Endodermal cell (in vitro differentiated cells): ENCODE data around the gene PDE6B. TPM values are rescaled to one million over a fixed set of nuclear protein-coding genes. Genes with fewer than 3 reads are reported as not detected.
A peak's percentile ranks its signal among the peaks of the same experiment; 100 is the strongest.

Experiments
- DNase-seq: peaks from one replicate; pipeline ENCODE4 v3.0.0-alpha.2; 2017
- H3K27ac ChIP-seq: 2 replicates; pipeline ENCODE4 v1.5.1; 2013; ENCODE audit warnings: mild to moderate bottlenecking, low read depth, low read length, moderate library complexity
- H3K27me3 ChIP-seq: 2 replicates; pipeline ENCODE4 v1.6.1; 2013; ENCODE audit warnings: mild to moderate bottlenecking, low read length, moderate library complexity; ENCODE audit not compliant: insufficient read depth, control insufficient read depth, poor library complexity, severe bottlenecking
- H3K36me3 ChIP-seq: 2 replicates; pipeline ENCODE4 v1.7.0; 2013; ENCODE audit warnings: mild to moderate bottlenecking, low read length, moderate library complexity; ENCODE audit not compliant: control insufficient read depth, insufficient read depth
- H3K4me1 ChIP-seq: one replicate; pipeline ENCODE4 v1.7.0; 2013; ENCODE audit warnings: low read length; ENCODE audit not compliant: control insufficient read depth, insufficient read depth
- H3K4me3 ChIP-seq: 2 replicates; pipeline ENCODE4 v1.5.1; 2013; ENCODE audit warnings: mild to moderate bottlenecking, low read length, moderate library complexity
- H3K9ac ChIP-seq: 2 replicates; pipeline ENCODE4 v1.6.1; 2013; ENCODE audit warnings: mild to moderate bottlenecking, low read length, moderate library complexity; ENCODE audit not compliant: poor library complexity, severe bottlenecking; ENCODE audit errors: extremely low read depth
- H3K9me3 ChIP-seq: 2 replicates; pipeline ENCODE4 v1.6.1; 2013; ENCODE audit warnings: mild to moderate bottlenecking, low read length, moderate library complexity; ENCODE audit not compliant: control insufficient read depth
- H3K27ac Mint-ChIP-seq: 2 replicates; pipeline ENCODE4 v1.8.0; 2020; ENCODE audit warnings: mixed read lengths
- H3K27me3 Mint-ChIP-seq: 2 replicates; pipeline ENCODE4 v1.8.0; 2021; ENCODE audit warnings: mild to moderate bottlenecking, mixed read lengths; ENCODE audit not compliant: insufficient read depth
- H3K36me3 Mint-ChIP-seq: 2 replicates; pipeline ENCODE4 v1.8.0; 2020; ENCODE audit warnings: low read depth, mixed read lengths
- H3K4me1 Mint-ChIP-seq: 2 replicates; pipeline ENCODE4 v1.8.0; 2020; ENCODE audit warnings: mixed read lengths
- H3K4me3 Mint-ChIP-seq: 2 replicates; pipeline ENCODE4 v1.8.0; 2020; ENCODE audit warnings: mild to moderate bottlenecking, moderate library complexity, mixed read lengths
- H3K9me3 Mint-ChIP-seq: 2 replicates; pipeline ENCODE4 v1.8.0; 2020; ENCODE audit warnings: mild to moderate bottlenecking, mixed read lengths
- WGBS, 2 experiments: methylation state at CpG; one replicate each; pipeline versions ENCODE4 v1.1.5 to v1.1.7; 2013; ENCODE audit warnings: missing lambda C conversion rate in 2 of 2, mixed read lengths in 1 of 2; ENCODE audit not compliant: insufficient coverage in 1 of 2, insufficient read length in 1 of 2; 5-methylcytosine and 5-hydroxymethylcytosine counted together
- total RNA-seq, 2 donors: library from RNA; stranded (reverse); fragmentation: NEBNext Ultra II Directional in 1 of 2; extraction: Animal tissue kit (Norgen Biotek cat#: 25700) in 1 of 2; gene quantifications; 2 replicates in 1 of 2; 3 replicates in 1 of 2; pipeline ENCODE4 v1.2.1, GENCODE V29; 2021
- TF ChIP-seq, protein P1 (sequence below): fragments of 200-600 bp; sonication (generic); conservative IDR thresholded peaks from 2 replicates; pipeline ENCODE4 v1.5.0; 2021; ENCODE audit warnings: antibody characterized with exemption, mild to moderate bottlenecking

Gene PDE6B
- total RNA-seq, 2 donors from 2014 or later = 12.4 to 14.6 TPM

GRCh38 chr4:629636-629914 is 4.2 kb downstream of the PDE6B start:
- Mint-ChIP-seq H3K4me3 (no peak overlapping the region), H3K27ac (no peak overlapping the region), H3K9me3 (peaks cover 17% of the 10 kb centered on the region), H3K4me1 (no peaks in the 10 kb centered on the region), H3K27me3 (no peaks in the 10 kb centered on the region), H3K36me3 (no peaks in the 10 kb centered on the region)
- 90 to 92% methylated on average over 9 of the region's 9 CpGs for WGBS, 2 experiments
- H3K36me3 ChIP-seq = no peaks in the 10 kb centered on the region
- TF ChIP-seq, protein P1, sequence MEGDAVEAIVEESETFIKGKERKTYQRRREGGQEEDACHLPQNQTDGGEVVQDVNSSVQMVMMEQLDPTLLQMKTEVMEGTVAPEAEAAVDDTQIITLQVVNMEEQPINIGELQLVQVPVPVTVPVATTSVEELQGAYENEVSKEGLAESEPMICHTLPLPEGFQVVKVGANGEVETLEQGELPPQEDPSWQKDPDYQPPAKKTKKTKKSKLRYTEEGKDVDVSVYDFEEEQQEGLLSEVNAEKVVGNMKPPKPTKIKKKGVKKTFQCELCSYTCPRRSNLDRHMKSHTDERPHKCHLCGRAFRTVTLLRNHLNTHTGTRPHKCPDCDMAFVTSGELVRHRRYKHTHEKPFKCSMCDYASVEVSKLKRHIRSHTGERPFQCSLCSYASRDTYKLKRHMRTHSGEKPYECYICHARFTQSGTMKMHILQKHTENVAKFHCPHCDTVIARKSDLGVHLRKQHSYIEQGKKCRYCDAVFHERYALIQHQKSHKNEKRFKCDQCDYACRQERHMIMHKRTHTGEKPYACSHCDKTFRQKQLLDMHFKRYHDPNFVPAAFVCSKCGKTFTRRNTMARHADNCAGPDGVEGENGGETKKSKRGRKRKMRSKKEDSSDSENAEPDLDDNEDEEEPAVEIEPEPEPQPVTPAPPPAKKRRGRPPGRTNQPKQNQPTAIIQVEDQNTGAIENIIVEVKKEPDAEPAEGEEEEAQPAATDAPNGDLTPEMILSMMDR = no peak
- peaks cover 3% of the 10 kb centered on the region for H3K4me1 ChIP-seq
- no peak overlapping the region for H3K27ac ChIP-seq
- no peak overlapping the region for H3K9ac ChIP-seq
- H3K4me3 ChIP-seq = no peak overlapping the region
- no peaks in the 10 kb centered on the region for H3K9me3 ChIP-seq
- no peak for DNase-seq
- no peaks in the 10 kb centered on the region for H3K27me3 ChIP-seq

- Histone ChIP-seq H3K4me3 (no peak overlapping the region), H3K4me1 (peaks cover under 1% of the 10 kb centered on the region), H3K9me3 (no peaks in the 10 kb centered on the region), H3K36me3 (no peaks in the 10 kb centered on the region), H3K9ac (no peak overlapping the region), H3K27me3 (no peaks in the 10 kb centered on the region), H3K27ac (peak overlapping the region; percentile 61)
- TF ChIP-seq, protein P1 = no peak
- peaks cover 17% of the 10 kb centered on the region for H3K9me3 Mint-ChIP-seq
- H3K27me3 Mint-ChIP-seq = no peaks in the 10 kb centered on the region
- DNase-seq = peak; percentile 37
- 75 to 83% methylated on average over 18 to 20 of the region's 20 CpGs for WGBS, 2 experiments
- no peaks in the 10 kb centered on the region for H3K4me1 Mint-ChIP-seq
- H3K27ac Mint-ChIP-seq = no peak overlapping the region
- no peak overlapping the region for H3K4me3 Mint-ChIP-seq
- no peaks in the 10 kb centered on the region for H3K36me3 Mint-ChIP-seq
These were observed 4.7 kb downstream of the PDE6B start for GRCh38 chr4:629915-630641.

DNA sequence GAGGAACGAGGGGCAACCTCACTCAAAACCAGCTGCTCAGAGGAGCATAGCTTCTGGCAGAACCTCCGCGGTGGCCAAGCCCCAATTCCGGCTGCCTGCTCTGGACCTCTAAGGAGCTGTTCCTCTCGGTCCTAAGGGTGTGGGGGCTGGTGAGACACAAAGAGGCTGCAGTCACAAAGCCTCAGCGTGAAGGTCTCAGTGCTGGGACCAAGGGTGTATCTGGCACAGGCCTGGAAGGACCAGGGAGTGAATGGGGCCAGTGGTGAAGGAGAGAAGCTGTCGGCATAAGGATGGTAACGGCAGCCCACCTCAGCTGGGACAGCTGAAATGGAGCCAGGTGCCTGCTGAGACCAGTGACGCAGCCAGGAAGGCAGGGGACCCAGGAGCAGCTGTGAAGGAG is 5.3 kb downstream of the PDE6B start:
- Histone ChIP-seq H3K9me3 (no peaks in the 10 kb centered on the region), H3K27ac (peak overlapping the region; percentile 61), H3K36me3 (no peaks in the 10 kb centered on the region), H3K9ac (no peak overlapping the region), H3K4me3 (no peak overlapping the region), H3K27me3 (no peaks in the 10 kb centered on the region), H3K4me1 (no peaks in the 10 kb centered on the region)
- no peaks in the 10 kb centered on the region for H3K36me3 Mint-ChIP-seq
- WGBS, 2 experiments = 81 to 89% methylated on average over 4 to 9 of the region's 9 CpGs
- TF ChIP-seq, protein P1 = no peak
- H3K27me3 Mint-ChIP-seq = no peaks in the 10 kb centered on the region
- H3K27ac Mint-ChIP-seq = no peak overlapping the region
- H3K4me1 Mint-ChIP-seq = no peaks in the 10 kb centered on the region
- H3K9me3 Mint-ChIP-seq = peaks cover 17% of the 10 kb centered on the region
- no peak for DNase-seq
- H3K4me3 Mint-ChIP-seq = no peak overlapping the region
